GM21515 (cell line): ENCODE data around the gene STIM1.
A peak's percentile ranks its signal among the peaks of the same experiment; 100 is the strongest.

ENCODE experiments used
- ATAC-seq: cut with Tn5 transposase; IDR thresholded peaks from one replicate; pipeline ENCODE4 v1.9.1; 2021; ENCODE audit not compliant: unreplicated experiment

The STIM1 gene

DNA sequence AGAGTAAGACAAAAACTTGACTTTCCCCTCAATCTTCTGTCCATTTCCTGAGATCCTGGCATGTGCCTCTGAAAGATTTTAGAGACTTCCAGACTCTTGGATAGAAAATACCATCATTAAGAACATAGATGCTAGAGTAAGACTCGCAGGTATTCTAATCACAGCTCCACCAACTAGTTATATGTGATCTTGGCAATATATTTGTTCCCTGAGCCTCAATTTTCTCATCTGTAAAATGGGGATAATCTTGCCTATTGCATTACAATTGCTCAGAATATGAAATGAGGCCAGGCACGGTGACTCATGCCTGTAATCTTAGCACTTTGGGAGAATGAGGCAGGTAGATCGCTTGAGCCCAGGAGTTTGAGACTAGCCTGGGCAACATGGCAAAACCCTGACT is 25.4 kb upstream of the STIM1 start:
- ATAC-seq = no peak

DNA sequence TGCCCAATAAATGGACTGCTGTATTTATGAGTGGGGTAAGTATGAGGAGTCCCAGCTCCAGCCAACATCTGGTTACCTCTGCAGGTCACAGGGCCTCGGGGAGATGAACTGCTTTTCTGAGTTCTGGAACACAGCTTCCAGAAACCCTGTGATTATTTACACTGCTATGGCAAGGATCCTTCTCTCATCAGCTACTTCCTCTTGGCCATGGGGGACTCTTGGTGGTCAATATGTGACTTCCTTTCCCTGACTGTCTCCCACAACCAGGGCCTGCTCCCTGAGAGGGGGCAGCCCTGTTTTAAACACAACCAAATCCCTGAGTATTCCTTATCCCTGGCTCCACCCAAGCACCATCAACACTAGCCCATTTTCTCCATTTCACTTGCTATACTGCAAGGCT is 24.7 kb upstream of the STIM1 start:
- ATAC-seq = no peak

GRCh38 chr11:3831378-3832239 is 23.9 kb upstream of the STIM1 start:
- ATAC-seq = no peak

DNA sequence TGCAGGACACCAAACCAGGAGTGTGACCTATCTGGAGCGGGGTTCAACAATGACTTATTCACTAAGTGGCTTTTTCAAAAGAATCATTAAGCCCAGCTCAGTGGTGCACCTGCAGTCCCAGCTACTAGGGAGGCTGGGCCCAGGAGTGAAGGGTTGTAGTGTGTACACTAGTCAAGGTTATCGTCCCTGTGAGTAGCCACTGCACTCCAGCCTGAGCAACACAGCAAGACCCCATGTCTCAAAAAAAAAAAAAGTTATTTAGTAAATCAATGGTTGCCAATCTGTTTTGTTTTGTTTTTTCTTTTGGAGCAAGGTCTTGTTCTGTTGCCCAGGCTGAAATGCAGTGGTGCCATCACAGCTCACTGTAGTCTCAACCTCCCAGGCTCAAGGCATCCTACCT is 22.6 kb upstream of the STIM1 start:
- ATAC-seq = no peak

- ATAC-seq = no peak
Observed at GRCh38 chr11:3833449-3833848, 22.0 kb upstream of the STIM1 start.

- no peak for ATAC-seq
Observed at GRCh38 chr11:3834349-3834663, 21.2 kb upstream of the STIM1 start.

DNA sequence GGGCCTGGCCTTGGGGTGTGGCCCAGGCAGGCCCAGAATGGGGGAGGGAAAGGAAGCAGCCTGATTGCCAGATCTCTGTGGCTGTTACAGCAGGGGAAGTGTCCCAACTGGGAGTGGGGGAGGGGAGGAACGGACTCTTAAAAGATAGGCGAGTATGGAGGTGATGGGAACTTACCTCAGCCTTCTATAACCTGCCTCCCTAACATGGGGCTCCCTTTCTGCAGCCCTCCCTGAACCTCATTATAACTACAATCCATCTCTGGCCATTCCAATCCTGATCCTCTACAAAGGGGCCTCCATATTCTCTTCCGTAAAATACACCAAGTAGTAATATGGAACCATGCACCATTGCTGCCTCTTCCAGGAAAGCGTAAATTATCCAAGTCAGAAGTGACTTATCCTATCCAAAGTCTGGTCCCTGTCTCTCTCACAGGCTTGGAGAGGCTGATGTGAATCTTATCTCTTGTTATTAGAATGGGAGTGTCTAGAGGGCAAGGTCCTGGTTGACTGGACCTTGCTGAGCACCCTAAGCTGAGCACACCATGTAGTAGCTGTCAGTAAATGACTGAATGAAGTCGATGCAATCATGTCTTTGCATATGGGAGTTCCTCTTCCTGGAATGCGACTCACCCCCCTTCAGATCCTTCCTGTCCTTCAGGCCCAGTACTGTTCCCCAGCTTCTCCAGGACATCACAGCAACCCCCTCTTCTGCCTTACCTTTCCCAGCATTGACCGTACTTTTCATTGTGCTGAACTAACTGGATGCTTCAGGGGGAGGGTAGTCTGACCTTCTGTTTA is 20.6 kb upstream of the STIM1 start:
- ATAC-seq = no peak

- ATAC-seq = no peak
Observed at GRCh38 chr11:3835751-3836150, 19.7 kb upstream of the STIM1 start.

DNA sequence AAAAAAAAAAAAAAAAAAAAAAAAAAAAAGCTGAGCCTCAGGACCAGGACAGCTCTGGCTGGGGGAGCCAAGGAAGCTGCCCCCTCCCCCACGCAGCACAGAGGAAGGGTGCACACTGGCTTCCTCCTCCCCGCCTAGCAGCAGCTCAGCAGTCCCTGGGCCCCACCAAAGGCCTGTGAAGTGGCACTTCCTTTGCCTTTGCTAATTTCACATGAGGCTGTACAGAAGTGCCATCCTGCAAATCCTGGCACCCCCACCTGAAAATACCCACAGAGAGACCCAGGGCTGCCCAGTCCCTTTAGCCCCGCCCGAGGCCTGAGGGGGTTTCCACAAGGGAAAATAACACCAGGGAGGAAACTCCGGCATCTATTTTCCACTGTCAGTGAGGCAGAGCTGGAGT is 18.6 kb upstream of the STIM1 start:
- no peak for ATAC-seq

GRCh38 chr11:3837793-3838192 is 17.7 kb upstream of the STIM1 start:
- ATAC-seq = no peak

GRCh38 chr11:3838504-3838903 is 17.0 kb upstream of the STIM1 start:
- no peak for ATAC-seq

GRCh38 chr11:3840004-3840869 is 15.2 kb upstream of the STIM1 start:
- no peak for ATAC-seq

GRCh38 chr11:3840870-3841425 is 14.5 kb upstream of the STIM1 start, which contains the start of gene RHOG:
Gene RHOG (minus strand): TSS chr11:3840959. CDS start chr11:3828138, 12,821 bp downstream.
- peak; percentile 41 for ATAC-seq

DNA sequence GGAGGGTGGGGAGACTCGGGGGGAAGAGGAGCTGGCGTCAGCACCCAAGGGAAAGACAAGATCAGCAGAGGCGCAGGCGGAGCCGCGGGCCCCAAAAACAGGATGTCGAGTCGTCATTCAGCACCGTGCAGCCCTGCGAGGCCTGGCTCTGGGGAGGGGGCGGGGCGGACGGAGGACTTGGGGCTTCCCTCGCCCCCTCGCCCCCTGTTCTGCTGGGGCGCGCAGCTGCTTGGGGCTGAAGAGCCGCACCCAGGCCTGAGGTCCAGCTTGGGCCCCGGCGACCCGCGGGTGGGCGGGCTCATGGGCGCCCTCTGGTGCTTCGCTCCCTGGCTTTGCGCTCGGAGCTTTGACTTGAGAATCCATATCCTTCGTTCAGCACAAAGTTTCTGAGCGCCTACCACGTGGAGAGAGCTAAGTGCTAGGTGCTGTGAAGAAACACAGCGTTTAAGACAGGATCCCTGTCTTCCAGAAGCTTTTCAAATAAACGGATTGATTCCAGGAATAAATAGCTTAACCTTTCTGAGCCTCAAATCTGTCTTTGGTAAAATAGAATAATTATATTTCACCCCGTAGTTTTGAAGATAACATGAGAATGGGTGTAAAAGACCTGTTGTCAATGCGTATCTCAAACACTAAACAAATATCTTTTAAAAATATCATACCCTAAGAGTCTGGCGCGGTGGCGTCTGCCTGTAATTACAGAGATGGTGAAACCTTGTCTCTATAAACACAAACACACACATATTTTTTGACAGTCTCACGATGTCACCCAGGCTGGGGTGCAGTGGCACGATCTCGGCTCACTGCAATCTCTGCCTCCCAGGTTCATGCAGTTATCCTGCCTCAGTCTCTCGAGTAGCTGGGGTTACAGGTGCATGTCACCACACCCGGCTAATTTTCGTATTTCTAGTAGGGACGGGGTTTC is 13.8 kb upstream of the STIM1 start:
- peak; percentile 51 for ATAC-seq

DNA sequence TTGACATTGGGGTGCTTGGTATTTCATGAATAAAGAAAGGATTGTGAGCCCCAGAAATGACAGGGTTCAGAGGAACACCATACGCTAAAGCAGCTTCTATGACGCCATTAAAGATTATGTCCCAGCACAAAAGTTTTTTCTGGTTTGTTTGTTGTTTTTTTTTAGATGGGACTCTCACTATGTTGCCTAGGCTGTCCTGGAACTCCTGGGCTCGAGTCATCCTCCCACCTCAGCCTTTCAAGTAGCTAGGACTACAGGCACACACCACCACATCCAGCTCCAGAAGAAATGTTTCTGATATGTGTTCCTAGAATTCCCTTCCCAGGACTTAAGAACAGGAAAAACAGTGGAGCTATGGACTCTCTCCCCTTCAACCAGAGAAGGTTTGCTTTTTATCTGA is 12.1 kb upstream of the STIM1 start:
- no peak for ATAC-seq

DNA sequence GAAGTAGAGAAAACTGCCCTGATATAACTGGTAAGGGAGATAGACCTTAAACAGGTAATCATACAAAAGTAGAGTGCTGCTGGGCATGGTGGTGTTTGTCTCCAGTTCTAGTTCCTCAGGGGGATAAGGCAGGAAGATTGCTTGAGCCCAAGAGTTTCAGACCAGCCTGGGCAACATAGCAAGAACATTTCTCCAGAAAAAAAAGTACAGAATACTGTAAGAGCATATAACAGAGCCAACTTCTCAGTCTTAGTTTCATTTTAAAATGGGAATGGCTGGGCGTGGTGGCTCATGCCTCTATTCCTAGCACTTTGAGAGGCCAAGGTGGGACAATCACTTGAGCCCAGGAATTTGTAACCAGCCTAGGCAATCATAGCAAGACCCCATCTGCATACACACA is 10.2 kb upstream of the STIM1 start:
- ATAC-seq = no peak

DNA sequence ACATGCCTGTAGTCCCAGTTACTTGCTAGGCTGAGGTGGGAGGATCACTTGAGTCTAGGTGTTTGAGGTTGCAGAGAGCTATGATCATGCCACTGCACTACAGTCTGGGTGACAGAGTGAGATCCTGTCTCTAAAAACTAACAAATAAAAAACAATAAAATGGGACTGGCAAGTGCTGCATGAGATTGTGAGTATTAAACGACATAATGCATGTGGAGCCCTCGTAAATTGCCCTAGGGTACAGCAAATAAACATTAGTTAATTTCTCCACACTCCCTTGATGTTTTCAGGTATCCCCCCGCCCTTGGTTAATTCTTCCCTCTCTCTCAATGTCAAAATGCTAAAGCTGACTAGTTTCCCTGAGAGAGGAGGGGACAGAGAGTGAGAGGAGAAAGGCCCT is 9.8 kb upstream of the STIM1 start:
- ATAC-seq = no peak

GRCh38 chr11:3849297-3849874 is 6.1 kb upstream of the STIM1 start:
- no peak for ATAC-seq

DNA sequence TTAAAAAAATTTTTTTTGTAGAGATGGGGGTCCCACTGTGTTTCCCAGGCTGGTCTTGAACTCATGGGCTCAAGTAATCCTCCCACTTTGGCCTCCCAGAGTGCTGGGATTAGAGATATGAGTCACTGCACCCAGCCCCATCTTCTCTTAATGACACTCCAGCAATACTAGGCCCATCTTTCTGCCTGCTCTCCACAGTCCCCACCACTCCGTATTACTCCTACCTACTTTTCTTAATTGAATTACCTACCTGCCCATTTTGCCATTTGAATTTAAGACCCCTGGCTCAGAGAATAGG is 2.0 kb upstream of the STIM1 start:
- no peak for ATAC-seq
